ENCODE measurements around the gene APOBEC3F. TPM values are rescaled to one million over a fixed set of nuclear protein-coding genes. Genes with fewer than 3 reads are reported as not detected.
"Not testable (repeated sequence)": the region's sequence is repeated elsewhere in the genome, so short reads cannot be mapped to it uniquely, and the experiment has no call there.

APOBEC3F gene
- total and polyA plus RNA-seq, 7 experiments from 2014 or later: 4.9 to 40.4 (median 12.7) TPM

GRCh38 chr22:39008271-39008850, 32.3 kb upstream of the APOBEC3F start:
- H3K4me1 ChIP-seq (ENCODE audit: control insufficient read depth in 2 of 2, insufficient read depth in 2 of 2, low read length in 2 of 2); H3K27me3 ChIP-seq (ENCODE audit: control insufficient read depth in 2 of 2, insufficient read depth in 2 of 2, low read length in 2 of 2); H3K36me3 ChIP-seq (ENCODE audit: control insufficient read depth in 2 of 3, insufficient read depth in 3 of 3, low read length in 3 of 3); H3K9me3 Mint-ChIP-seq; H3K36me3 Mint-ChIP-seq; ATAC-seq; intact Hi-C loops (cut with micrococcal nuclease); H3K4me3 ChIP-seq (ENCODE audit: low read length); H3K27ac ChIP-seq (ENCODE audit: low read depth, low read length); DNase-seq; H3K9me3 ChIP-seq (ENCODE audit: control insufficient read depth in 2 of 3, low read length in 3 of 3); H3K27me3 Mint-ChIP-seq; H3K4me3 Mint-ChIP-seq: not testable (repeated sequence)
- Mint-ChIP-seq H3K27ac (peak overlapping the region in 1 of 9 donors; percentile 50), H3K4me1 (peaks cover 0 to 22% (median 17%) of the 10 kb centered on the region in 7 donors)
- POLR2A ChIA-PET: interaction anchor here (0.6 to 1.0 kb wide), 3 partner anchors 13 to 467 kb away, joined by 3 to 4 read pairs (median 4); no protein-coding TSS in a partner anchor
- CTCF ChIA-PET: interaction anchor here (1.9 to 8.0 kb wide), 2 partner anchors 35 to 139 kb away, joined by 8 to 94 read pairs; no protein-coding TSS in a partner anchor

- Histone ChIP-seq H3K4me1 (ENCODE audit: control insufficient read depth in 2 of 2, insufficient read depth in 2 of 2, low read length in 2 of 2) (peaks cover 9 to 10% of the 10 kb centered on the region in 2 donors), H3K9me3 (ENCODE audit: control insufficient read depth in 2 of 3, low read length in 3 of 3) (no peaks in the 10 kb centered on the region), H3K27me3 (ENCODE audit: control insufficient read depth in 2 of 2, insufficient read depth in 2 of 2, low read length in 2 of 2) (no peaks in the 10 kb centered on the region), H3K27ac (ENCODE audit: low read depth, low read length) (no peak overlapping the region), H3K4me3 (ENCODE audit: low read length) (no peak overlapping the region), H3K36me3 (ENCODE audit: control insufficient read depth in 2 of 3, insufficient read depth in 3 of 3, low read length in 3 of 3) (no peaks in the 10 kb centered on the region)
- no peak for DNase-seq
- Mint-ChIP-seq H3K36me3 (peaks cover 0 to 4% (median 0%) of the 10 kb centered on the region in 5 donors), H3K27me3 (no peaks in the 10 kb centered on the region), H3K4me1 (peaks cover 7 to 40% (median 32%) of the 10 kb centered on the region in 7 donors), H3K27ac (peak overlapping the region in 1 of 9 donors; percentile 96), H3K9me3 (no peaks in the 10 kb centered on the region), H3K4me3 (no peak overlapping the region)
- ChIA-PET CTCF (interaction anchor here (1.1 kb wide), 1 partner anchor 108 kb away, joined by 3 read pairs; no protein-coding TSS in a partner anchor), POLR2A (interaction anchor here (1.3 to 1.4 kb wide), 2 partner anchors 11 to 79 kb away, joined by 4 to 5 read pairs; no protein-coding TSS in a partner anchor)
- intact Hi-C loops (cut with micrococcal nuclease): loop anchor here in 1 of 2 donors (1.0 to 5.0 kb wide), 2 partner anchors 29 to 66 kb away; partner anchors contain the start of genes APOBEC3F and APOBEC3G
- no peak for ATAC-seq
These were observed 29.7 kb upstream of the APOBEC3F start for GRCh38 chr22:39010946-39011345.

- Histone ChIP-seq H3K27me3 (ENCODE audit: control insufficient read depth in 2 of 2, insufficient read depth in 2 of 2, low read length in 2 of 2) (no peaks in the 10 kb centered on the region), H3K4me1 (ENCODE audit: control insufficient read depth in 2 of 2, insufficient read depth in 2 of 2, low read length in 2 of 2) (peaks cover 9 to 10% of the 10 kb centered on the region in 2 donors), H3K27ac (ENCODE audit: low read depth, low read length) (no peak overlapping the region), H3K4me3 (ENCODE audit: low read length) (no peak overlapping the region), H3K9me3 (ENCODE audit: control insufficient read depth in 2 of 3, low read length in 3 of 3) (no peaks in the 10 kb centered on the region), H3K36me3 (ENCODE audit: control insufficient read depth in 2 of 3, insufficient read depth in 3 of 3, low read length in 3 of 3) (no peaks in the 10 kb centered on the region)
- H3K27me3 Mint-ChIP-seq: no peaks in the 10 kb centered on the region
- peaks cover 11 to 48% (median 37%) of the 10 kb centered on the region in 7 donors for H3K4me1 Mint-ChIP-seq
- H3K36me3 Mint-ChIP-seq: peaks cover 0 to 8% (median 0%) of the 10 kb centered on the region in 5 donors
- POLR2A ChIA-PET: interaction anchor here (0.7 to 1.6 kb wide), 5 partner anchors 9 to 306 kb away, joined by 3 read pairs; partner anchors contain the start of gene APOBEC3F
- no peak for DNase-seq
- peak overlapping the region; percentile 9 to 96 (median 55) for H3K27ac Mint-ChIP-seq
- H3K4me3 Mint-ChIP-seq: peak overlapping the region in 9 of 10 donors; percentile 10 to 94 (median 51)
- H3K9me3 Mint-ChIP-seq: no peaks in the 10 kb centered on the region
- ATAC-seq: no peak
- CTCF ChIA-PET: no interaction called here
- intact Hi-C loops (cut with micrococcal nuclease): loop anchor here in 1 of 2 donors (5.0 kb wide), 1 partner anchor 64 kb away; the partner anchor contains the start of gene APOBEC3G
These were observed 27.8 kb upstream of the APOBEC3F start for GRCh38 chr22:39012533-39013511.

GRCh38 chr22:39013561-39013941, 27.1 kb upstream of the APOBEC3F start:
- POLR2A ChIA-PET: interaction anchor here (1.1 to 1.6 kb wide), 5 partner anchors 10 to 306 kb away, joined by 3 to 4 read pairs (median 3); partner anchors contain the start of genes APOBEC3F and RPL3
- not testable (repeated sequence) for H3K27me3 Mint-ChIP-seq; H3K27me3 ChIP-seq (ENCODE audit: control insufficient read depth in 2 of 2, insufficient read depth in 2 of 2, low read length in 2 of 2); H3K4me1 ChIP-seq (ENCODE audit: control insufficient read depth in 2 of 2, insufficient read depth in 2 of 2, low read length in 2 of 2); H3K9me3 ChIP-seq (ENCODE audit: control insufficient read depth in 2 of 3, low read length in 3 of 3); DNase-seq; ATAC-seq; H3K36me3 ChIP-seq (ENCODE audit: control insufficient read depth in 2 of 3, insufficient read depth in 3 of 3, low read length in 3 of 3); H3K9me3 Mint-ChIP-seq
- Histone ChIP-seq H3K4me3 (ENCODE audit: low read length) (peak overlapping the region; percentile 81), H3K27ac (ENCODE audit: low read depth, low read length) (peak overlapping the region; percentile 87)
- Mint-ChIP-seq H3K36me3 (peaks cover 0 to 12% (median 0%) of the 10 kb centered on the region in 5 donors), H3K27ac (peak overlapping the region; percentile 82 to 98 (median 95)), H3K4me3 (peak overlapping the region; percentile 88 to 99 (median 94)), H3K4me1 (peaks cover 12 to 49% (median 37%) of the 10 kb centered on the region in 7 donors)
- CTCF ChIA-PET: interaction anchor here (0.6 kb wide), 1 partner anchor 495 kb away, joined by 3 read pairs; no protein-coding TSS in a partner anchor
- intact Hi-C loops (cut with micrococcal nuclease): loop anchor here in 1 of 2 donors (5.0 kb wide), 1 partner anchor 64 kb away; the partner anchor contains the start of gene APOBEC3G

- DNase-seq (peak; percentile 28 to 78 (median 59)), ATAC-seq (peak; percentile 95)
- Mint-ChIP-seq H3K36me3 (peaks cover 0 to 12% (median 0%) of the 10 kb centered on the region in 5 donors), H3K27me3 (no peaks in the 10 kb centered on the region), H3K27ac (peak within 1 kb of the TSS; percentile 82 to 98 (median 95)), H3K4me3 (peak within 1 kb of the TSS; percentile 88 to 99 (median 94)), H3K4me1 (peaks cover 12 to 51% (median 37%) of the 10 kb centered on the region in 7 donors), H3K9me3 (no peaks in the 10 kb centered on the region)
- ChIA-PET CTCF (interaction anchor here (0.6 to 2.0 kb wide), 2 partner anchors 11 to 495 kb away, joined by 3 to 7 read pairs; no protein-coding TSS in a partner anchor), POLR2A (interaction anchor here (1.0 to 1.6 kb wide), 6 partner anchors 11 to 306 kb away, joined by 3 to 4 read pairs (median 3); partner anchors contain the start of genes APOBEC3F and RPL3)
- H3K4me1 ChIP-seq (ENCODE audit: control insufficient read depth in 2 of 2, insufficient read depth in 2 of 2, low read length in 2 of 2): peaks cover 9 to 10% of the 10 kb centered on the region in 2 donors
- intact Hi-C loops (cut with micrococcal nuclease): loop anchor here (2.0 to 5.0 kb wide), 4 partner anchors 63 to 305 kb away; partner anchors contain the start of genes APOBEC3G (in 1 of the 2) and RPL3 (in 1 of the 2)
- H3K9me3 ChIP-seq (ENCODE audit: control insufficient read depth in 2 of 3, low read length in 3 of 3): no peaks in the 10 kb centered on the region
- H3K27me3 ChIP-seq (ENCODE audit: control insufficient read depth in 2 of 2, insufficient read depth in 2 of 2, low read length in 2 of 2): no peaks in the 10 kb centered on the region
- no peaks in the 10 kb centered on the region for H3K36me3 ChIP-seq (ENCODE audit: control insufficient read depth in 2 of 3, insufficient read depth in 3 of 3, low read length in 3 of 3)
- H3K27ac ChIP-seq (ENCODE audit: low read depth, low read length): peak within 1 kb of the TSS; percentile 87
- H3K4me3 ChIP-seq (ENCODE audit: low read length): peak within 1 kb of the TSS; percentile 81
These were observed 26.5 kb upstream of the APOBEC3F start, which contains the start of gene APOBEC3C for GRCh38 chr22:39013942-39014722. Gene APOBEC3C (plus strand): TSS chr22:39014257. CDS start chr22:39014363, 106 bp downstream.

All from naive thymus-derived CD4-positive, alpha-beta T cell (primary cell).